HepG2 (cell line): ENCODE measurements around the gene TTC23L. TPM values are rescaled to one million over a fixed set of nuclear protein-coding genes. Genes with fewer than 3 reads are reported as not detected.

Experiments
- ATAC-seq: fragments of 200-7000 bp; cut with Tn5 transposase; 3 replicates; pipeline ENCODE4 v1.9.1; 2020; ENCODE audit warnings: mild to moderate bottlenecking, moderate library complexity
- BruUV-seq: library from RNA; stranded (reverse); fragments of 400-500 nt; replicated peaks from 2 replicates; lab custom pipeline; 2021; lab: Mats Ljungman, UMichigan
- CTCF ChIA-PET: fragments of 300-600 bp; formaldehyde crosslinking; extraction: SDS; loops from one replicate; lab custom pipeline; 2021; ENCODE audit warnings: low total read pairs, inconsistent platforms, low intra/inter-chr PET ratio; lab: Yijun Ruan, JAX
- POLR2A ChIA-PET: fragments of 350-600 bp; sonication (Branson Sonifier 250); formaldehyde crosslinking; loops from one replicate; lab custom pipeline; 2020; ENCODE audit warnings: antibody characterized with exemption, inconsistent platforms; lab: Yijun Ruan, JAX
- DNase-seq: peaks from one replicate; pipeline ENCODE4 v3.0.0-alpha.2; 2015; ENCODE audit warnings: low spot score
- FAIRE-seq: peaks from 3 replicates; lab custom pipeline; 2011; peaks lifted over from hg19 to GRCh38; lab: Jason Lieb, UNC
- H2AFZ ChIP-seq: one replicate; pipeline ENCODE4 v1.6.1; 2011; ENCODE audit warnings: low read length, inconsistent platforms
- H3K27ac ChIP-seq: fragments of 300-600 bp; 3 replicates; pipeline ENCODE4 v1.8.0; 2011; ENCODE audit warnings: mixed run types, mild to moderate bottlenecking, mixed read lengths, low read length, inconsistent platforms; ENCODE audit not compliant: insufficient read depth; ENCODE audit errors: extremely low read length
- H3K27me3 ChIP-seq, 2 experiments: fragments of 200-600 bp in 1 of 2; 2 replicates in 1 of 2; 3 replicates in 1 of 2; pipeline versions ENCODE4 v1.6.0 to v1.8.0; 2011; ENCODE audit warnings: low read length in 2 of 2, mild to moderate bottlenecking in 2 of 2, moderate library complexity in 2 of 2, inconsistent platforms in 1 of 2; ENCODE audit not compliant: insufficient read depth in 2 of 2, control insufficient read depth in 1 of 2
- H3K36me3 ChIP-seq, 2 experiments: fragments of 200-600 bp in 1 of 2; replicated peaks in 1 of 2; 2 replicates in 1 of 2; 3 replicates in 1 of 2; pipeline versions ENCODE4 v1.5.1 to v1.8.0; 2011; ENCODE audit warnings: low read length in 2 of 2, inconsistent platforms in 1 of 2; ENCODE audit not compliant: insufficient read depth in 2 of 2, control insufficient read depth in 1 of 2
- H3K4me1 ChIP-seq: 2 replicates; pipeline ENCODE4 v1.5.1; 2012; ENCODE audit warnings: low read length, inconsistent platforms; ENCODE audit not compliant: insufficient read depth
- H3K4me2 ChIP-seq: 2 replicates; pipeline ENCODE4 v1.6.0; 2011; ENCODE audit warnings: low read depth, low read length, inconsistent platforms
- H3K4me3 ChIP-seq, 3 experiments: fragments of 200-600 bp in 1 of 3; sonication (generic), shearing (Covaris generic) in 1 of 3; replicated peaks in 1 of 3; 2 replicates each; pipeline ENCODE4 v1.5.1; 2011 to 2016; ENCODE audit warnings: low read length in 3 of 3, inconsistent platforms in 2 of 3, low read depth in 2 of 3, mild to moderate bottlenecking in 2 of 3, control low read depth in 1 of 3, mixed read lengths in 1 of 3; ENCODE audit not compliant: insufficient read depth in 1 of 3
- H3K79me2 ChIP-seq: one replicate; pipeline ENCODE4 v1.6.1; 2011; ENCODE audit warnings: low read length, inconsistent platforms; ENCODE audit not compliant: insufficient read depth
- H3K9ac ChIP-seq: 2 replicates; pipeline ENCODE4 v1.6.0; 2011; ENCODE audit warnings: mild to moderate bottlenecking, low read depth, low read length, inconsistent platforms; ENCODE audit not compliant: insufficient read depth
- H3K9me3 ChIP-seq: 2 replicates; pipeline ENCODE4 v1.5.1; 2012; ENCODE audit warnings: mild to moderate bottlenecking, low read length
- H4K20me1 ChIP-seq: 2 replicates; pipeline ENCODE4 v1.6.0; 2011; ENCODE audit warnings: inconsistent platforms, mild to moderate bottlenecking, low read length, moderate library complexity; ENCODE audit not compliant: insufficient read depth
- HCFC1 ChIP-seq: fragments of 150-350 bp; IDR thresholded peaks from 2 replicates; pipeline ENCODE4 v1.6.1; 2014; ENCODE audit warnings: low read depth, low read length
- KMT2A ChIP-seq: sonication (generic); formaldehyde crosslinking; IDR thresholded peaks from 2 replicates; pipeline ENCODE4 v1.4.0; 2020; ENCODE audit warnings: missing genetic modification reagents
- NFKBIZ ChIP-seq: IDR thresholded peaks from 2 replicates; pipeline ENCODE4 v1.6.1; 2018; ENCODE audit warnings: missing genetic modification reagents, missing compliant biosample characterization
- ZNF484 ChIP-seq: sonication (generic); formaldehyde crosslinking; IDR thresholded peaks from 2 replicates; pipeline ENCODE4 v1.5.1; 2020; ENCODE audit warnings: mild to moderate bottlenecking, low read depth, missing genetic modification reagents, borderline replicate concordance
- WGBS: methylation state at CpG from one replicate; pipeline ENCODE4 v1.1.6; 2017; ENCODE audit warnings: low lambda C conversion rate; 5-methylcytosine and 5-hydroxymethylcytosine counted together
- in situ Hi-C: cut with HindIII; loops from 2 replicates; pipeline ENCODE4 v1.10.0; 2017; ENCODE audit warnings: low pct_unique_long_range_greater_than_20kb; ENCODE audit not compliant: extremely low pct_ligation_motif_present
- intact Hi-C: fragments of 100-400 bp; cut with micrococcal nuclease; formaldehyde crosslinking; loops from one replicate; pipeline ENCODE4 v1.10.0; 2022; ENCODE audit not compliant: unreplicated experiment
- polyA plus RNA-seq, 8 experiments: library from polyadenylated mRNA; depleted of rRNA in 3 of 8; stranded (reverse) in 7 of 8; unstranded in 1 of 8; fragments of >200 nt; fragmentation: Illumina TruSeq in 4 of 8; extraction: Trizol in 4 of 8; gene quantifications; 2 replicates each; pipeline versions ENCODE4 v1.2.1 to v1.2.3, GENCODE V29; 2011 to 2016; ENCODE audit warnings: low read depth in 4 of 8, missing spikeins in 1 of 8, mixed read lengths in 1 of 8; ENCODE audit not compliant: insufficient read depth in 1 of 8
- total RNA-seq, 5 experiments: library from RNA; depleted of rRNA; stranded (reverse); fragments of >200 nt; fragmentation: Illumina TruSeq; extraction: Trizol; gene quantifications; 2 replicates each; pipeline ENCODE4 v1.2.3, GENCODE V29; 2016; ENCODE audit warnings: low read depth in 1 of 5
- TF ChIP-seq, protein P1 (sequence below): sonication (generic); formaldehyde crosslinking; IDR thresholded peaks from 2 replicates; pipeline ENCODE4 v1.4.0; 2020; ENCODE audit warnings: missing genetic modification reagents
- TF ChIP-seq, protein P2 (sequence below): sonication (generic); formaldehyde crosslinking; IDR thresholded peaks from 2 replicates; pipeline ENCODE4 v1.8.0; 2022; ENCODE audit warnings: missing genetic modification reagents, mild to moderate bottlenecking, inconsistent platforms, borderline replicate concordance

TTC23L gene
- total and polyA plus RNA-seq, 2 of the 13 experiments (the other 11 are each of a cell fraction or from before 2014, with no cell fraction given): 0.37 to 1.4 TPM

DNA sequence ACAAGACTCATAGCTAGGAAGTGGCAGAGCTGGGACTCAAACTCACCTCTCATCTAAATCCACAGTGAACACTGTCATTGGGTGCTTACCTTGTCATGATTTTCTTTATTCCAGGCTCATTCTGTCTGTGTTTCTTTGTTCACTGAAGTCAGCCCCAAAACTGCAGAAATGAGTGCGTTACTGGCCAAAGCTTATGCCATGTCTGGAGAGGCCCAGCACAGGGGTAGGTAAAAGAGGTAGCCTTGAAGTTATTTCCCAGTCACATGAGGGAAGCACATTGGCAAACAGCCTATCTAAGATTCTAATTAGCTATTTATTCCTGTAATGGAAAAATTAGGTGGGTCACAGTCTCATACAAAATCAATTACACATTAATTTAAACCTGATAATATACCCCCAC is 29.8 kb downstream of the TTC23L start (continued):
- TF ChIP-seq, protein P1, sequence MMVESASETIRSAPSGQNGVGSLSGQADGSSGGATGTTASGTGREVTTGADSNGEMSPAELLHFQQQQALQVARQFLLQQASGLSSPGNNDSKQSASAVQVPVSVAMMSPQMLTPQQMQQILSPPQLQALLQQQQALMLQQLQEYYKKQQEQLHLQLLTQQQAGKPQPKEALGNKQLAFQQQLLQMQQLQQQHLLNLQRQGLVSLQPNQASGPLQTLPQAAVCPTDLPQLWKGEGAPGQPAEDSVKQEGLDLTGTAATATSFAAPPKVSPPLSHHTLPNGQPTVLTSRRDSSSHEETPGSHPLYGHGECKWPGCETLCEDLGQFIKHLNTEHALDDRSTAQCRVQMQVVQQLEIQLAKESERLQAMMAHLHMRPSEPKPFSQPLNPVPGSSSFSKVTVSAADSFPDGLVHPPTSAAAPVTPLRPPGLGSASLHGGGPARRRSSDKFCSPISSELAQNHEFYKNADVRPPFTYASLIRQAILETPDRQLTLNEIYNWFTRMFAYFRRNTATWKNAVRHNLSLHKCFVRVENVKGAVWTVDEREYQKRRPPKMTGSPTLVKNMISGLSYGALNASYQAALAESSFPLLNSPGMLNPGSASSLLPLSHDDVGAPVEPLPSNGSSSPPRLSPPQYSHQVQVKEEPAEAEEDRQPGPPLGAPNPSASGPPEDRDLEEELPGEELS (CRISPR knock-in tag): no peak
- TF ChIP-seq NFKBIZ (CRISPR knock-in tag) (no peak), HCFC1 (no peak), ZNF484 (CRISPR knock-in tag) (no peak)

DNA sequence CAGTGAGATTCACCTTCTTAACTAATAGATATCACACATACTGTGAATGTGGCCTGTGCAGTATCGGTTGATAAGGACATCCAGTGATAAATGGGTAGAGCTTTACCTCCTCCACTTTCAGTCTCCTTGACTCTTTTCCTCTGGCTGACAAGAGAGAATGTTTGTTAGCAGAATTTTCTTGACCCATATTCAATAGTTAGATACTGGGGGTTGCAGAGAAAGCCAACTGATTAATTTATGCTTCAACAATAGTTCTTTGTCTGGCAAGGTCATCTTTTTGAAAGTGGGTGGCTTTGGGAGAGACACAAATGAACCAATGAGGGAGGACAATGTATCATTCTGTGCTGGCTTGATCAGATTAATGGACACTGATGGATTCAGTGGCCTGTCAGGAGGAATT is 30.3 kb downstream of the TTC23L start:
- Histone ChIP-seq H3K4me3 (no peak overlapping the region), H3K36me3 (no peaks in the 10 kb centered on the region), H2AFZ (no peak overlapping the region), H4K20me1 (no peaks in the 10 kb centered on the region), H3K9me3 (no peaks in the 10 kb centered on the region), H3K79me2 (no peaks in the 10 kb centered on the region), H3K4me2 (no peak overlapping the region)
- in situ Hi-C loops: no loop called here
- BruUV-seq: no TSS peak
- CTCF ChIA-PET: no interaction called here
- TF ChIP-seq, protein P2, sequence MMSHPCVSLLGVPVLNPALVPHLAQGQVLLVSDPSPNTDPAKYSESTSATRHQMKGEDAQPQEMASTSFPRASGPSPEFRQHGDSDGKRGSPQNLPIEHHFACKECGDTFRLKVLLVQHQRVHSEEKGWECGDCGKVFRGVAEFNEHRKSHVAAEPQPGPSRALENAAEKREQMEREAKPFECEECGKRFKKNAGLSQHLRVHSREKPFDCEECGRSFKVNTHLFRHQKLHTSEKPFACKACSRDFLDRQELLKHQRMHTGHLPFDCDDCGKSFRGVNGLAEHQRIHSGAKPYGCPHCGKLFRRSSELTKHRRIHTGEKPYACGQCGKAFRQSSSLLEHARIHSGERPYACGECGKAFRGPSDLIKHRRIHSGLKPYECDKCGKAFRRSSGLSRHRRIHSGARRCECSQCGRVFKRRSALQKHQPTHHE (CRISPR knock-in tag): no peak
- TF ChIP-seq KMT2A (CRISPR knock-in tag): no peak
- TF ChIP-seq, all 625 proteins: peak for 0
- Histone ChIP-seq H3K4me1 (peaks cover 49% of the 10 kb centered on the region), H3K9ac (no peak overlapping the region), H3K27ac (no peak overlapping the region), H3K27me3 (no peaks in the 10 kb centered on the region)
- intact Hi-C loops: no loop called here
- FAIRE-seq: no peak
- ATAC-seq: no peak
- 95% methylated on average over 1 of the region's 1 CpG for WGBS
- no peak for DNase-seq
- POLR2A ChIA-PET: no interaction called here
